Cardiac muscle cell (in vitro differentiated cells and primary cell): ENCODE measurements around the gene RAP1GAP2. TPM values are rescaled to one million over a fixed set of nuclear protein-coding genes. Genes with fewer than 3 reads are reported as not detected.

ENCODE experiments used
- DNase-seq, 2 donors: peaks; one replicate each; pipeline versions ENCODE4 v3.0.0 to v3.0.0-alpha.2; 2010 to 2017; ENCODE audit warnings: low read depth in 1 of 2, low spot score in 1 of 2
- H3K27ac ChIP-seq: fragments of 200-600 bp; sonication (generic); 2 replicates; pipeline ENCODE4 v1.5.1; 2016
- H3K27me3 ChIP-seq: fragments of 200-600 bp; sonication (generic); 2 replicates; pipeline ENCODE4 v1.6.0; 2016; ENCODE audit warnings: control low read depth
- H3K36me3 ChIP-seq: fragments of 200-600 bp; sonication (generic); 2 replicates; pipeline ENCODE4 v1.5.1; 2016; ENCODE audit warnings: control low read depth
- H3K4me1 ChIP-seq: fragments of 200-600 bp; sonication (generic); 2 replicates; pipeline ENCODE4 v1.8.1; 2017; ENCODE audit warnings: low read depth, mild to moderate bottlenecking, mixed run types
- H3K4me3 ChIP-seq: fragments of 200-600 bp; sonication (generic); 2 replicates; pipeline ENCODE4 v1.5.1; 2016; ENCODE audit warnings: mild to moderate bottlenecking
- H3K9me3 ChIP-seq: fragments of 200-600 bp; sonication (generic); 2 replicates; pipeline ENCODE4 v1.5.1; 2017; ENCODE audit warnings: low read depth, mild to moderate bottlenecking, control low read depth
- CTCF ChIP-seq: IDR thresholded peaks from 2 replicates; pipeline ENCODE4 v1.5.1; 2012; ENCODE audit warnings: low read depth, mild to moderate bottlenecking, low read length
- polyA plus RNA-seq: library from polyadenylated mRNA; unstranded; fragments of >200 nt; fragmentation: Nextera tagmentation; extraction: Ambion mirVana; gene quantifications from 2 replicates; pipeline ENCODE4 v1.2.1, GENCODE V29; 2016
- total RNA-seq: library from RNA; depleted of rRNA; stranded (reverse); fragments of >200 nt; gene quantifications from 2 replicates; pipeline ENCODE4 v1.2.3, GENCODE V29; 2016

Gene RAP1GAP2
- total and polyA plus RNA-seq, 2 experiments from 2014 or later = 1.2 to 2.9 TPM

GRCh38 chr17:2847381-2848333 is 51.4 kb downstream of the RAP1GAP2 start:
- peaks cover 9% of the 10 kb centered on the region for H3K27me3 ChIP-seq
- no peak overlapping the region for H3K4me3 ChIP-seq
- H3K9me3 ChIP-seq = no peaks in the 10 kb centered on the region
- no peak for TF ChIP-seq CTCF
- H3K36me3 ChIP-seq = no peaks in the 10 kb centered on the region
- no peak overlapping the region for H3K27ac ChIP-seq
- no peak for DNase-seq
- no peaks in the 10 kb centered on the region for H3K4me1 ChIP-seq

- no peaks in the 10 kb centered on the region for H3K36me3 ChIP-seq
- H3K27ac ChIP-seq = no peak overlapping the region
- no peaks in the 10 kb centered on the region for H3K9me3 ChIP-seq
- peaks cover 20% of the 10 kb centered on the region for H3K27me3 ChIP-seq
- TF ChIP-seq CTCF = no peak
- no peak overlapping the region for H3K4me3 ChIP-seq
- DNase-seq = no peak
- H3K4me1 ChIP-seq = no peaks in the 10 kb centered on the region
These were observed 53.1 kb downstream of the RAP1GAP2 start for GRCh38 chr17:2849327-2849670.

GRCh38 chr17:2850991-2851390 is 54.8 kb downstream of the RAP1GAP2 start:
- H3K27ac ChIP-seq = no peak overlapping the region
- TF ChIP-seq CTCF = no peak
- H3K4me3 ChIP-seq = no peak overlapping the region
- H3K4me1 ChIP-seq = no peaks in the 10 kb centered on the region
- H3K27me3 ChIP-seq = peaks cover 37% of the 10 kb centered on the region
- no peaks in the 10 kb centered on the region for H3K36me3 ChIP-seq
- DNase-seq = no peak
- H3K9me3 ChIP-seq = no peaks in the 10 kb centered on the region

GRCh38 chr17:2851615-2852014 is 55.4 kb downstream of the RAP1GAP2 start:
- no peak for DNase-seq
- no peak for TF ChIP-seq CTCF
- H3K9me3 ChIP-seq = no peaks in the 10 kb centered on the region
- no peak overlapping the region for H3K4me3 ChIP-seq
- H3K4me1 ChIP-seq = no peaks in the 10 kb centered on the region
- H3K27ac ChIP-seq = no peak overlapping the region
- H3K36me3 ChIP-seq = no peaks in the 10 kb centered on the region
- H3K27me3 ChIP-seq = peaks cover 44% of the 10 kb centered on the region

- H3K36me3 ChIP-seq = no peaks in the 10 kb centered on the region
- H3K4me1 ChIP-seq = no peaks in the 10 kb centered on the region
- no peak for DNase-seq
- no peak overlapping the region for H3K4me3 ChIP-seq
- H3K27ac ChIP-seq = no peak overlapping the region
- H3K27me3 ChIP-seq = peaks cover 48% of the 10 kb centered on the region
- no peak for TF ChIP-seq CTCF
- H3K9me3 ChIP-seq = no peaks in the 10 kb centered on the region
These were observed 56.0 kb downstream of the RAP1GAP2 start for GRCh38 chr17:2852221-2852620.
